NOMO-1 treated with dmso at 0.1 percent for 144 hours (cell line): ENCODE results near the gene KDM4E.

ENCODE experiments used
- DNase-seq: peaks from one replicate; lab custom pipeline; 2025; ENCODE audit not compliant: unreplicated experiment; lab: John Stamatoyannopoulos, UW

KDM4E gene

DNA sequence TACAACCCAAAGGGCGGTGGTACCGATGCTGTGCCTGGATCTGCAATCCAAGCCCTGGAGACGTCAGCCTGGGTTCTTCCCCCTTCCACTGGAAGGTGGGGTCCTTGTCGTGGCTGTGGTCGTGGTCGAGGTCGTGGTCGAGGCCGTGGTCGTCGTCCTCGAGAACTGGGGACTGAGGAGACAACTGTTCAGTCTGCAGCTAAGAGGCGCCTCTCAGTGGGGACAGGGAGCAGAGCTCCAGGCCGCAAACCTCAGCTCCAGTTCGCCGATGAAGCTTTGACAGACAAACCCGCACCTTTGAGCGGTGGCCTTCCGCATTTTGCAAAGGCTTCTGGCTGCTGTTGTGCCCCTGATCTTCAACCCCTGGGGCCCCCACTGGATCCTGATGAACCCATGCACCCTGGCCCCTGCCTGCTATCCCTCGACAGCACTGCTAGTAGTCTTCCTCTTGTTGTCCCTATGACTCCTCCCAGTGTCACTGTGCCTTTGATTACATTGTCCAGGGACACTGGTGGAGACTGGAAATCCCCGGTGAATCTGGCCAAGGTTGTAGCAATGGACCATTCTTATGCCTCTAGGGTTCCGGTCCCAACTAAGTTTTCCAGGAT, 25.6 kb downstream of the KDM4E start:
- DNase-seq = no peak

- DNase-seq = no peak
These were observed 29.3 kb downstream of the KDM4E start for GRCh38 chr11:95054356-95054755.

DNA sequence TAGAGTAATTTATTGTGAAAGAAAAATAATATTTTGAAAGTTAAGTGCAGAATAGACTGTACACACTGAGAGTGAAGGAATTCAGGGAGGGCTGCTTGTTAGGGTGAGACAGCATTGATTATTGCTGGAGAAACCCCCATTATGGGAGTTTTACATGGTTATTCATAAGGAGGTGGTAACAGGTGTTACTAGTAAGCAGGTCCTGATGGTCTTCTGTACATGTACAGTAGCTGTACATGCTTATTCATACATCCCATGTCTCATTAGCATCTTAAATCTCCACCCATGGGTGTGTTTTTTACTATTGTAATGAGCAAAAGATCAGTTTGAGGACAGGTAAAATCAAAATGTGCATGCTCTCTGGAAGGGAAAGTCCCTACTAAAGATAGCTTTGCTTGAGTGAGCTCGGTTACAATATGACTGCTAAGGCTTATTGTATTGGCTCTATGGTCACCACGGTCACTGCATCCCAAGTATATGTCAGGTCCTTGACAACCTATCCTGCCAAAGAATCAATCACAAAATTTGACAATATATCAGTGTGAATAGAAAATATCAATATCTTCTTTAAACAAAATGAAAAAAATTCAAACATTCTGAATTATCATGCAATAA, 30.3 kb downstream of the KDM4E start:
- DNase-seq = no peak

- no peak for DNase-seq
These were observed 32.9 kb downstream of the KDM4E start for GRCh38 chr11:95057959-95058358.

- no peak for DNase-seq
These were observed 33.6 kb downstream of the KDM4E start for GRCh38 chr11:95058621-95059020.

- no peak for DNase-seq
These were observed 34.0 kb downstream of the KDM4E start for GRCh38 chr11:95059046-95059445.

DNA sequence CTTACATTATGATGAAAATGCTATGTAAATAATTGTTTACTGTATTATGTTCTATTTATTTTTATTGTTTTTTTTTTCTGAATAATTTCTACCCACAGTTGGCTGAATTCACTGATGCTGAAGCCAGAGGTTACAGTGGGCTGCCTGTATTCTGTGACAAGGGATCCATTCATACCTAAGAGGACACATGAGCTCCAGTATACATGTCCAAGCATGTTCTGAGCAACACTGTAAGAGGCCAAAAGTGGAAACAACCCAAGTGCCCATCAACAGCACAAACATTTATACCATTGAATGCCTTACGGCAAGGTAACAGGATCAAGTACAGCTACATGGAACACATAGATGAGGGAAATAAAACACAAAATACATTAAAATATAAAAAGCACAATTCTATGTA, 40.3 kb downstream of the KDM4E start:
- DNase-seq = no peak

- DNase-seq = peak; percentile 57
These were observed 41.6 kb downstream of the KDM4E start, which contains the start of gene SRSF8 for GRCh38 chr11:95066716-95067038. TSS of gene SRSF8 (plus strand) at chr11:95066919. CDS start at chr11:95067227, 308 bp downstream.

DNA sequence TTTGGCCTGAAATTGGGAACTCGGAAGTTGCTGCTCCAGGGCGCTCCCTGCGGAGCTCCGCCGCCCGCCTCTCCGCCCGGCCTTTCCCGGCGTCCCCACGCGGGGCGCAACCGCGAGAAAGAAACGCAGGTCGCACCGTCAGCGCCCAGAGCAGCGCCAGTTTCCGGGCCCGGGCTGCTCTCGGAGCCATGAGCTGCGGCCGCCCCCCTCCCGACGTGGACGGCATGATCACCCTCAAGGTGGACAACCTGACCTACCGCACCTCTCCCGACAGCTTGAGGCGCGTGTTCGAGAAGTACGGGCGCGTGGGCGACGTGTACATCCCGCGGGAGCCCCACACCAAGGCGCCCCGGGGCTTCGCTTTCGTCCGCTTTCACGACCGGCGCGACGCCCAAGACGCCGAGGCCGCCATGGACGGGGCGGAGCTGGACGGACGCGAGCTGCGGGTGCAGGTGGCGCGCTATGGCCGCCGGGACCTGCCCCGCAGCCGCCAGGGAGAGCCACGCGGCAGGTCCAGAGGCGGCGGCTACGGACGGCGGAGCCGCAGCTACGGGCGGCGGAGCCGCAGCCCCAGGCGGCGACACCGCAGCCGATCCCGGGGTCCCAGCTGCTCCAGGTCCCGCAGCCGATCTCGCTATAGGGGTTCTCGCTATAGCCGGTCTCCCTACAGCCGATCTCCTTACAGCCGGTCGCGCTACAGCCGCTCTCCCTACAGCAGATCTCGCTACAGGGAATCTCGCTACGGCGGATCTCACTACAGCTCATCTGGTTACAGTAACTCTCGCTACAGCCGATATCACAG, 42.2 kb downstream of the KDM4E start:
- peak; percentile 65 for DNase-seq

DNA sequence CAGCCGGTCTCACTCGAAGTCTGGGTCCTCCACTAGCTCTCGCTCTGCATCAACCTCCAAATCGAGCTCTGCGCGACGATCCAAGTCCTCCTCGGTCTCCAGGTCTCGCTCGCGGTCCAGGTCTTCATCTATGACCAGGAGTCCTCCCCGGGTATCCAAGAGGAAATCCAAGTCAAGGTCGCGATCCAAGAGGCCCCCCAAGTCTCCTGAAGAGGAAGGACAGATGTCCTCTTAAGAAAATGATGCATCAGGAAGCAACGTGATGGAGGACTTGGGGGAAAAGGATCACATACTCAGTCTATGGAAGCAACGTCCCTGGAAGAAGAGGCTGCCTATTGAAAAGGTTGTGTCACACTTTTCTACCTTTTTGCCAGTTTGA, 42.8 kb downstream of the KDM4E start:
- peak; percentile 3 for DNase-seq

DNA sequence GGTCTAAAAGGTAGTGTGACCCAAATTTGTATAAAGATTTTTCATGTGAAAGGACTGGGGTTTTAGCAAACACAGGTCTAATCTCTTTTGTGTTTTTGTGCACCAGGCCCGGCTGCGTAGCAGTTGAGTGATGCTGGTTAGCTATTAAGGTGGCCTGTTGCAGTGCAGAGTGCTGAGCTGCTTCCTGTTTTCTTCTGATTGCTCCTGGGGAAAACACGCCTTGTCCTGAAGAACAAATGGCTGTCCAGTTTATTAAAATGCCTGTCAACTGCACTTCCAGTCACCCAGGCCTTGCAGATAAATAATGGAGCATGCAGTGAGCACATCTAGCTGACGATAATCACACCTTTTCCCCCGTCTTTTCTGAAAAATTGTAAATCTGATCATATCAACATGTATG, 43.5 kb downstream of the KDM4E start:
- peak; percentile 82 for DNase-seq

DNA sequence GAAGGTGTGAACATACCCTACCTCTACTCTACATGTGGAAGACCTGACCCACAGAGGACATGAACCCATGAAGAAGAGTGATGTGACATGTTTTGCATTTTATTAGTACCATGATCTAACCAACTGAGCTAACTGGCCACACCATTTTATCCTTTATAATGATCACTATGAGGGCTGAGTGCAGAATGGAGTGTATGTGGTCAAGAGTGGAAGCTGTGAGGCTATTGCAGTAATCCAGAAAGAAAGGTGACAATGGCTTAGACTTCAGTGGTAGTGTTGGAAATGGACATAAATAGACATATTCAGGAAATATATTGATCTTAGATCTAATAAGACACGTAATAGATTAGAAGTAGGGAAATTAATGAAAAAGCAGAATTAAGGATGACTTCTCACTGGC, 45.4 kb downstream of the KDM4E start:
- DNase-seq = no peak

DNA sequence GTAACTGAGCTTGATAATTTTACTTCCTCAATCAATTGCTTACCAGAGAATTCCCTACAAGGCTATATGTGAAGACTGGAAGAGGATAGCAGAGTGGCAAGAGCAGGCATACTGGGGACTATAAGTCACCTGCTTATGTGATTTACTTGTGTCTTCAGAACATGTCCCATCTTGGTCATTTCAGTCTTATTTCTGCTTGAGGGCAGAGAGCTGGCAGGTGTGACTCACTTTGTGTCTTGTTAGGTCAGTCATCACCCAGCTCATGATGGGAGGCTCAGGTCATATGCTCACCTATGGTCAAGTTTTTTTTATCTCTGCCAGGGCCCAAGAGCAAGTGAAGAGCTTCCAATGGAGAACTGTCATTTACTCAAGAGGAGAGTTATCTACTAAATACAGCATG, 47.9 kb downstream of the KDM4E start:
- no peak for DNase-seq

GRCh38 chr11:95074792-95075563, 49.9 kb downstream of the KDM4E start:
- no peak for DNase-seq

DNA sequence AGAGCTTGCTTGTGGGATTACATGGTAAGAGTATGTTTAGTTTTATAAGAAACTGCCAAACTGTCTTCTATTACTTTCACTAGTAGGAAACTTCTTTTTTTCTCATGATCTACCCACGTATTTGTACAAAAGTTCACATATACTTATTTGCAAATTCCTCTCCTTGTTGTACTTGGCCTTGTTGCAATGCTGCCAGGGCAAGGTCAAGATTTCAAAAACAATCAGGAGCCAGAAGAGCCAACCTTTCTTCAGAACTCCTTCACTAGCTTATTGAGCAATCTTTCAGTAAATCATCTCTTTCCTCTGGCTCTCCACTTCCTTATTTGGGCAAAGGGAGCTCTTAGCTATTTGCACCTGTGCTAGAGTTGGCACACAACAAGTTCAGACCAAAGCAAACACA, 51.4 kb downstream of the KDM4E start:
- DNase-seq = peak; percentile 83

DNA sequence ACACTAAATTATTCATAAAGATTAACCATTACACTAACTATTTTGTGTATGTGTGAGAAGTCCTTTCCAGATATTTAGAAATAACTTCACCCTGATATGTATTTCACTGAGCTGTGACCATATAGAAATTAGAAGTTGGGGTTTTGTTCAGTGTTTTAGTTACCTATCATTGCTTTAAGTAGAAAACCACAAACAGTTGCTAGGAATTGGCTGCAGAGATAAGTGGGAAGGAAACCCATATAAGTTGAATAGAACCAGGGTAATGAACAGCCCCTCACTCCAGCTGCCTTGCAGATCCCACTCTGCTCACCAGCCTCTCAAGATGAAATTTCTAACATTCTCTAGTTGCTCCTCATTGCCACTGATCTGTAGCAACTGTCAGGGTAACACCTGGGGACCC, 51.9 kb downstream of the KDM4E start:
- DNase-seq = no peak
